ENCODE results near the gene ACD.

DNA sequence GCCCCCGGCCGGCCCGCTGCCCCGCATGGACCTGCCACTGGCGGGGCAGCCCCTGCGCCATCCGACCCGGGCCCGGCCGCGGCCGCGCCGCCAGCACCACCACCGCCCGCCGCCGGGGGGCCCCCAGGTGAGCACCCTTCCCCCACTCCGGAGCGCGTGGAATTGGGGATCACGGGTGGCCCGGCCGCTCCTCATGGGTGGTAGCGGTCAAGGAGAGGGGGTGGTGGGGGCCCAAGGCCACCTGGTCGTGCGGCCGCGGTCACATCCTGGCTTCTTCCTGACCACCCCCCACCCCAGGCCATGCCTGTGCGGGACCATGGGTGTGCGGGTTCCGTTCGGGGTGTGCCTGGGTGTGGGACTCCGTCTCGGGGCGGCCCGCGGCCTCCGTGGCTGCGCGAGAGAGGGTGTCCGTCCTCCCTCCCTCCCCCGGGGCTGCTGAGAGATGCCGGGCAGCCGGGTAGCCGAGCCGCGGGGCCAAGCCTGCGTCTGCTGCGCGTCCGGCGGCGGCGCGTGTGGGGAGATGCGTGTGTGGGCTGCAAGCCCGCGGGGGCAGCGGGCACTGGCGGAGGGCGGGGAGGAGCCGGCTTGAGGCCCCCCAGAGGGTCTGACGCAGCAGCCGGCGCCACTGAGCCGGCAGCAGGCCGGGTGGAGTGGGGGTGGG lies 6.8 kb downstream of the ACD start:
- TF ChIP-seq, protein P1, sequence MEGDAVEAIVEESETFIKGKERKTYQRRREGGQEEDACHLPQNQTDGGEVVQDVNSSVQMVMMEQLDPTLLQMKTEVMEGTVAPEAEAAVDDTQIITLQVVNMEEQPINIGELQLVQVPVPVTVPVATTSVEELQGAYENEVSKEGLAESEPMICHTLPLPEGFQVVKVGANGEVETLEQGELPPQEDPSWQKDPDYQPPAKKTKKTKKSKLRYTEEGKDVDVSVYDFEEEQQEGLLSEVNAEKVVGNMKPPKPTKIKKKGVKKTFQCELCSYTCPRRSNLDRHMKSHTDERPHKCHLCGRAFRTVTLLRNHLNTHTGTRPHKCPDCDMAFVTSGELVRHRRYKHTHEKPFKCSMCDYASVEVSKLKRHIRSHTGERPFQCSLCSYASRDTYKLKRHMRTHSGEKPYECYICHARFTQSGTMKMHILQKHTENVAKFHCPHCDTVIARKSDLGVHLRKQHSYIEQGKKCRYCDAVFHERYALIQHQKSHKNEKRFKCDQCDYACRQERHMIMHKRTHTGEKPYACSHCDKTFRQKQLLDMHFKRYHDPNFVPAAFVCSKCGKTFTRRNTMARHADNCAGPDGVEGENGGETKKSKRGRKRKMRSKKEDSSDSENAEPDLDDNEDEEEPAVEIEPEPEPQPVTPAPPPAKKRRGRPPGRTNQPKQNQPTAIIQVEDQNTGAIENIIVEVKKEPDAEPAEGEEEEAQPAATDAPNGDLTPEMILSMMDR (IDR thresholded peaks at IDR 0.05 in 2 of 3, conservative IDR thresholded peaks at IDR 0.05 in 1 of 3; ENCODE audit: insufficient read depth in 2 of 3, low read depth in 1 of 3, low read length in 3 of 3) = 0 out of 6 replicates have a peak, but pooled peaks of 1 of the 3 experiments have one; percentile 14
- TF ChIP-seq, protein P2, sequence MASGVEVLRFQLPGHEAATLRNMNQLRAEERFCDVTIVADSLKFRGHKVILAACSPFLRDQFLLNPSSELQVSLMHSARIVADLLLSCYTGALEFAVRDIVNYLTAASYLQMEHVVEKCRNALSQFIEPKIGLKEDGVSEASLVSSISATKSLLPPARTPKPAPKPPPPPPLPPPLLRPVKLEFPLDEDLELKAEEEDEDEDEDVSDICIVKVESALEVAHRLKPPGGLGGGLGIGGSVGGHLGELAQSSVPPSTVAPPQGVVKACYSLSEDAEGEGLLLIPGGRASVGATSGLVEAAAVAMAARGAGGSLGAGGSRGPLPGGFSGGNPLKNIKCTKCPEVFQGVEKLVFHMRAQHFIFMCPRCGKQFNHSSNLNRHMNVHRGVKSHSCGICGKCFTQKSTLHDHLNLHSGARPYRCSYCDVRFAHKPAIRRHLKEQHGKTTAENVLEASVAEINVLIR (CRISPR knock-in tag; IDR thresholded peaks at IDR 0.05) = no peak
- TF ChIP-seq CHD1 (IDR thresholded peaks at IDR 0.05; ENCODE audit: low read length) (no peak), ZBTB8A (IDR thresholded peaks at IDR 0.05; ENCODE audit: partially characterized antibody) (no peak), ZNF583 (CRISPR knock-in tag; IDR thresholded peaks at IDR 0.05) (no peak), ZBTB7A (IDR thresholded peaks at IDR 0.05; ENCODE audit: borderline replicate concordance, control insufficient read depth, low read depth, low read length) (no peak)
- TF ChIP-seq, protein P3, sequence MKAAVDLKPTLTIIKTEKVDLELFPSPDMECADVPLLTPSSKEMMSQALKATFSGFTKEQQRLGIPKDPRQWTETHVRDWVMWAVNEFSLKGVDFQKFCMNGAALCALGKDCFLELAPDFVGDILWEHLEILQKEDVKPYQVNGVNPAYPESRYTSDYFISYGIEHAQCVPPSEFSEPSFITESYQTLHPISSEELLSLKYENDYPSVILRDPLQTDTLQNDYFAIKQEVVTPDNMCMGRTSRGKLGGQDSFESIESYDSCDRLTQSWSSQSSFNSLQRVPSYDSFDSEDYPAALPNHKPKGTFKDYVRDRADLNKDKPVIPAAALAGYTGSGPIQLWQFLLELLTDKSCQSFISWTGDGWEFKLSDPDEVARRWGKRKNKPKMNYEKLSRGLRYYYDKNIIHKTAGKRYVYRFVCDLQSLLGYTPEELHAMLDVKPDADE (conservative IDR thresholded peaks at IDR 0.05; ENCODE audit: control insufficient read depth, low read depth, low read length) = 0 out of 2 replicates have a peak, but pooled peaks have one; percentile 48
- TF ChIP-seq, protein P4, sequence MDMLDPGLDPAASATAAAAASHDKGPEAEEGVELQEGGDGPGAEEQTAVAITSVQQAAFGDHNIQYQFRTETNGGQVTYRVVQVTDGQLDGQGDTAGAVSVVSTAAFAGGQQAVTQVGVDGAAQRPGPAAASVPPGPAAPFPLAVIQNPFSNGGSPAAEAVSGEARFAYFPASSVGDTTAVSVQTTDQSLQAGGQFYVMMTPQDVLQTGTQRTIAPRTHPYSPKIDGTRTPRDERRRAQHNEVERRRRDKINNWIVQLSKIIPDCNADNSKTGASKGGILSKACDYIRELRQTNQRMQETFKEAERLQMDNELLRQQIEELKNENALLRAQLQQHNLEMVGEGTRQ (CRISPR knock-in tag; IDR thresholded peaks at IDR 0.05) = no peak

Measured in K562 (cell line).